Placental epithelial cell (primary cell): ENCODE data around the gene ESD. TPM values are rescaled to one million over a fixed set of nuclear protein-coding genes. Genes with fewer than 3 reads are reported as not detected.

Experiments
- total RNA-seq: library from RNA; depleted of rRNA; stranded (reverse); fragments of >200 nt; gene quantifications from 2 replicates; pipeline ENCODE4 v1.2.3, GENCODE V29; 2012

Gene ESD, protein sequence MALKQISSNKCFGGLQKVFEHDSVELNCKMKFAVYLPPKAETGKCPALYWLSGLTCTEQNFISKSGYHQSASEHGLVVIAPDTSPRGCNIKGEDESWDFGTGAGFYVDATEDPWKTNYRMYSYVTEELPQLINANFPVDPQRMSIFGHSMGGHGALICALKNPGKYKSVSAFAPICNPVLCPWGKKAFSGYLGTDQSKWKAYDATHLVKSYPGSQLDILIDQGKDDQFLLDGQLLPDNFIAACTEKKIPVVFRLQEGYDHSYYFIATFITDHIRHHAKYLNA
- 107 and 117 TPM in 2 replicates for total RNA-seq

GRCh38 chr13:46796515-46797474 lies at the start of gene ESD:
TSS of gene ESD (minus strand) at chr13:46797161. CDS start at chr13:46791413, 5,748 bp downstream.

Other genes with a start within 250 kb of the ESD start
- gene LRCH1, start 244.0 kb downstream of the ESD start, total RNA-seq, result 13.7 and 18.1 TPM in 2 replicates
- gene HTR2A, start 99.9 kb upstream of the ESD start, total RNA-seq, result not detected in 2 replicates